Keratinocyte (primary cell): ENCODE data around the gene KCNQ2. TPM values are rescaled to one million over a fixed set of nuclear protein-coding genes. Genes with fewer than 3 reads are reported as not detected.

Experiments used
- DNase-seq: peaks from one replicate; pipeline ENCODE4 v3.0.0-alpha.2; 2011; ENCODE audit warnings: low read depth, missing footprints, low spot score
- FAIRE-seq: peaks from 2 replicates; lab custom pipeline; 2011; peaks lifted over from hg19 to GRCh38; lab: Jason Lieb, UNC
- H2AFZ ChIP-seq: 2 replicates; pipeline ENCODE4 v1.6.0; 2012; ENCODE audit warnings: low read length, control low read depth, inconsistent platforms; ENCODE audit not compliant: control insufficient read depth
- H3K27ac ChIP-seq: 2 replicates; pipeline ENCODE4 v1.5.1; 2011; ENCODE audit warnings: low read length; ENCODE audit not compliant: control insufficient read depth, insufficient read depth
- H3K27me3 ChIP-seq: 3 replicates; pipeline ENCODE4 v1.6.0; 2011; ENCODE audit warnings: low read length; ENCODE audit not compliant: control insufficient read depth, insufficient read depth; ENCODE audit errors: extremely low read depth
- H3K36me3 ChIP-seq, 2 experiments: 2 replicates in 1 of 2; 3 replicates in 1 of 2; pipeline ENCODE4 v1.5.1; 2011; ENCODE audit warnings: low read length in 2 of 2, mild to moderate bottlenecking in 1 of 2; ENCODE audit not compliant: control insufficient read depth in 2 of 2, insufficient read depth in 2 of 2; ENCODE audit errors: extremely low read depth in 1 of 2
- H3K4me1 ChIP-seq: 3 replicates; pipeline ENCODE4 v1.5.1; 2011; ENCODE audit warnings: low read length; ENCODE audit not compliant: control insufficient read depth, insufficient read depth; ENCODE audit errors: extremely low read depth
- H3K4me2 ChIP-seq: 3 replicates; pipeline ENCODE4 v1.6.0; 2011; ENCODE audit warnings: low read depth, low read length; ENCODE audit not compliant: control insufficient read depth, insufficient read depth; ENCODE audit errors: extremely low read depth
- H3K4me3 ChIP-seq, 3 experiments: fragments of 200-600 bp in 1 of 3; sonication (generic) in 1 of 3; 2 replicates in 2 of 3; 3 replicates in 1 of 3; pipeline ENCODE4 v1.5.1; 2011 to 2016; ENCODE audit warnings: low read length in 3 of 3, mild to moderate bottlenecking in 3 of 3, control low read depth in 2 of 3, inconsistent platforms in 1 of 3, low read depth in 1 of 3, mixed read lengths in 1 of 3, mixed run types in 1 of 3, moderate library complexity in 1 of 3; ENCODE audit not compliant: control insufficient read depth in 2 of 3, insufficient read depth in 2 of 3; ENCODE audit errors: extremely low read depth in 1 of 3
- H3K79me2 ChIP-seq: 2 replicates; pipeline ENCODE4 v1.6.0; 2012; ENCODE audit warnings: low read length; ENCODE audit not compliant: control insufficient read depth, insufficient read depth
- H3K9ac ChIP-seq: 3 replicates; pipeline ENCODE4 v1.6.0; 2011; ENCODE audit warnings: low read length; ENCODE audit not compliant: control insufficient read depth, insufficient read depth; ENCODE audit errors: extremely low read depth
- H3K9me1 ChIP-seq: 3 replicates; pipeline ENCODE4 v1.6.0; 2011; ENCODE audit warnings: low read length; ENCODE audit not compliant: control insufficient read depth, insufficient read depth; ENCODE audit errors: extremely low read depth
- H3K9me3 ChIP-seq: 2 replicates; pipeline ENCODE4 v1.5.1; 2012; ENCODE audit warnings: low read depth, low read length; ENCODE audit not compliant: control insufficient read depth
- H4K20me1 ChIP-seq: 3 replicates; pipeline ENCODE4 v1.6.0; 2011; ENCODE audit warnings: low read length; ENCODE audit not compliant: control insufficient read depth, insufficient read depth; ENCODE audit errors: extremely low read depth
- CTCF ChIP-seq, 3 experiments: IDR thresholded peaks in 1 of 3; conservative IDR thresholded peaks in 1 of 3; optimal IDR thresholded peaks in 1 of 3; 2 replicates in 2 of 3; 3 replicates in 1 of 3; pipeline versions ENCODE3 to v1.5.1; 2011; ENCODE audit warnings: low read length in 3 of 3, mild to moderate bottlenecking in 3 of 3, moderate library complexity in 2 of 3, control low read depth in 1 of 3, inconsistent platforms in 1 of 3; ENCODE audit not compliant: insufficient read depth in 2 of 3; ENCODE audit errors: extremely low read depth in 1 of 3
- EZH2 ChIP-seq: IDR thresholded peaks from one replicate; pipeline ENCODE4 v1.6.1; 2012; ENCODE audit warnings: inconsistent platforms, mild to moderate bottlenecking, low read length, moderate library complexity
- dilution Hi-C: fragments of 300-500 bp; cut with MboI; formaldehyde crosslinking; loops from one replicate; pipeline ENCODE4 v1.7.0; 2020; ENCODE audit warnings: low sequenced_read_pairs; ENCODE audit not compliant: extremely low pct_ligation_motif_present
- polyA plus RNA-seq, 5 experiments: library from polyadenylated mRNA; depleted of rRNA in 3 of 5; stranded (reverse) in 3 of 5; stranded (forward) in 1 of 5; unstranded in 1 of 5; fragments of >200 nt; gene quantifications; 1 replicate in 1 of 5; 2 replicates in 3 of 5; 3 replicates in 1 of 5; pipeline versions ENCODE4 v1.2.1 to v1.2.3, GENCODE V29; 2011 to 2012; ENCODE audit warnings: missing spikeins in 2 of 5, low read depth in 1 of 5, low replicate concordance in 1 of 5

Gene KCNQ2
- polyA plus RNA-seq, 1 donor (not counting 4 experiments of a cell fraction or from before 2014, with no cell fraction given) = not detected

- FAIRE-seq = no peak
- H3K9me3 ChIP-seq = no peaks in the 10 kb centered on the region
- H3K27me3 ChIP-seq = peaks cover 70% of the 10 kb centered on the region
- H2AFZ ChIP-seq = no peak overlapping the region
- dilution Hi-C loops = no loop called here
- no peak overlapping the region for H3K4me2 ChIP-seq
- no peak for DNase-seq
- H4K20me1 ChIP-seq = peaks cover 5% of the 10 kb centered on the region
- no peaks in the 10 kb centered on the region for H3K36me3 ChIP-seq
- H3K27ac ChIP-seq = no peak overlapping the region
- no peak overlapping the region for H3K9ac ChIP-seq
- no peaks in the 10 kb centered on the region for H3K9me1 ChIP-seq
- TF ChIP-seq CTCF (optimal IDR thresholded peaks at IDR 0.05 in 1 of 3, IDR thresholded peaks at IDR 0.05 in 1 of 3, conservative IDR thresholded peaks at IDR 0.05 in 1 of 3; ENCODE audit: extremely low read depth in 1 of 3, insufficient read depth in 2 of 3, low read length in 3 of 3) (no peak), EZH2 (no peak)
- no peaks in the 10 kb centered on the region for H3K4me1 ChIP-seq
- no peak overlapping the region for H3K4me3 ChIP-seq
- H3K79me2 ChIP-seq = no peaks in the 10 kb centered on the region
Measured at GRCh38 chr20:63478346-63479302, 6.2 kb upstream of the KCNQ2 start.

- no peaks in the 10 kb centered on the region for H3K4me1 ChIP-seq
- FAIRE-seq = no peak
- H3K9me1 ChIP-seq = no peaks in the 10 kb centered on the region
- H3K9me3 ChIP-seq = no peaks in the 10 kb centered on the region
- H3K27ac ChIP-seq = no peak overlapping the region
- H2AFZ ChIP-seq = no peak overlapping the region
- no peaks in the 10 kb centered on the region for H3K79me2 ChIP-seq
- peaks cover 5% of the 10 kb centered on the region for H4K20me1 ChIP-seq
- dilution Hi-C loops = no loop called here
- no peak overlapping the region for H3K4me2 ChIP-seq
- no peak for TF ChIP-seq EZH2
- TF ChIP-seq CTCF (optimal IDR thresholded peaks at IDR 0.05 in 1 of 3, IDR thresholded peaks at IDR 0.05 in 1 of 3, conservative IDR thresholded peaks at IDR 0.05 in 1 of 3; ENCODE audit: extremely low read depth in 1 of 3, insufficient read depth in 2 of 3, low read length in 3 of 3) = no peak
- H3K36me3 ChIP-seq = no peaks in the 10 kb centered on the region
- peaks cover 71% of the 10 kb centered on the region for H3K27me3 ChIP-seq
- no peak overlapping the region for H3K4me3 ChIP-seq
- H3K9ac ChIP-seq = no peak overlapping the region
- no peak for DNase-seq
Measured at GRCh38 chr20:63477944-63478343, 5.5 kb upstream of the KCNQ2 start.
